ENCODE data around the gene TPD52L1. TPM values are rescaled to one million over a fixed set of nuclear protein-coding genes. Genes with fewer than 3 reads are reported as not detected.

TPD52L1 gene
- total RNA-seq, 4 donors from 2014 or later = 13.4 to 39.6 (median 21.2) TPM

DNA sequence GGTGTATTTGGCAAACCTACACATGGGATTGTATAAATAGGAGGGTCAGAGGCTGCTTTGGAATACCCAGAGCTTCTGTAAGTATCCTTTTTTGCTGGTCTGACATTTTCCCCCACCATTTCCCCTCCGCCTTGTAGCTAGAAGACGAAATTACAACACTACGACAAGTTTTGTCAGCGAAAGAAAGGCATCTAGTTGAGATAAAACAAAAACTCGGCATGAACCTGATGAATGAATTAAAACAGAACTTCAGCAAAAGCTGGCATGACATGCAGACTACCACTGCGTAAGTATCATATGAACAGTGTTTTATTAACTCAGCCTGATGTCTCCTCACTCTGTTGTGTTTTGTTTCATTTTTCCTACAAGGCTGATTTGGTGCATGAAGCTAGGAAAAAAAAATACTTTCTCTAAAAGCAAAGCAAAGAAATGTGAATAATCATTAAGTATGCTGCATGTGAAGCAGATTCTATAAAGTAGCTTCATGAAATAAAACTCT is 75.5 kb downstream of the TPD52L1 start:
- no peaks in the 10 kb centered on the region for H3K36me3 ChIP-seq
- no peaks in the 10 kb centered on the region for H3K27me3 ChIP-seq
- no peak for TF ChIP-seq POLR2A (IDR thresholded peaks at IDR 0.05)
- TF ChIP-seq, protein P1, sequence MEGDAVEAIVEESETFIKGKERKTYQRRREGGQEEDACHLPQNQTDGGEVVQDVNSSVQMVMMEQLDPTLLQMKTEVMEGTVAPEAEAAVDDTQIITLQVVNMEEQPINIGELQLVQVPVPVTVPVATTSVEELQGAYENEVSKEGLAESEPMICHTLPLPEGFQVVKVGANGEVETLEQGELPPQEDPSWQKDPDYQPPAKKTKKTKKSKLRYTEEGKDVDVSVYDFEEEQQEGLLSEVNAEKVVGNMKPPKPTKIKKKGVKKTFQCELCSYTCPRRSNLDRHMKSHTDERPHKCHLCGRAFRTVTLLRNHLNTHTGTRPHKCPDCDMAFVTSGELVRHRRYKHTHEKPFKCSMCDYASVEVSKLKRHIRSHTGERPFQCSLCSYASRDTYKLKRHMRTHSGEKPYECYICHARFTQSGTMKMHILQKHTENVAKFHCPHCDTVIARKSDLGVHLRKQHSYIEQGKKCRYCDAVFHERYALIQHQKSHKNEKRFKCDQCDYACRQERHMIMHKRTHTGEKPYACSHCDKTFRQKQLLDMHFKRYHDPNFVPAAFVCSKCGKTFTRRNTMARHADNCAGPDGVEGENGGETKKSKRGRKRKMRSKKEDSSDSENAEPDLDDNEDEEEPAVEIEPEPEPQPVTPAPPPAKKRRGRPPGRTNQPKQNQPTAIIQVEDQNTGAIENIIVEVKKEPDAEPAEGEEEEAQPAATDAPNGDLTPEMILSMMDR (IDR thresholded peaks at IDR 0.05) = no peak
- H3K4me3 ChIP-seq = no peak overlapping the region
- H3K4me1 ChIP-seq = no peaks in the 10 kb centered on the region
- H3K9me3 ChIP-seq = no peaks in the 10 kb centered on the region
- no peak overlapping the region for H3K27ac ChIP-seq
- DNase-seq = no peak

- H3K27ac ChIP-seq = no peak overlapping the region
These were observed 77.1 kb downstream of the TPD52L1 start for GRCh38 chr6:125230674-125231073.

GRCh38 chr6:125231133-125231532 is 77.6 kb downstream of the TPD52L1 start:
- H3K27ac ChIP-seq = no peak overlapping the region
- no peak overlapping the region for H3K4me3 ChIP-seq
- H3K4me1 ChIP-seq = no peaks in the 10 kb centered on the region
- H3K36me3 ChIP-seq = no peaks in the 10 kb centered on the region
- H3K9me3 ChIP-seq = no peaks in the 10 kb centered on the region
- DNase-seq = no peak
- H3K27me3 ChIP-seq = no peaks in the 10 kb centered on the region
- TF ChIP-seq, protein P1 (IDR thresholded peaks at IDR 0.05) = no peak
- TF ChIP-seq POLR2A (IDR thresholded peaks at IDR 0.05) = no peak

More at GRCh38 chr6:125230674-125231073, 77.1 kb downstream of the TPD52L1 start:
- H3K4me1 ChIP-seq = no peaks in the 10 kb centered on the region
- no peaks in the 10 kb centered on the region for H3K9me3 ChIP-seq
- DNase-seq = no peak
- TF ChIP-seq, protein P1 (IDR thresholded peaks at IDR 0.05) = no peak
- TF ChIP-seq POLR2A (IDR thresholded peaks at IDR 0.05) = no peak
- no peaks in the 10 kb centered on the region for H3K36me3 ChIP-seq
- no peaks in the 10 kb centered on the region for H3K27me3 ChIP-seq
- H3K4me3 ChIP-seq = no peak overlapping the region

- no peak overlapping the region for H3K4me3 ChIP-seq
- no peaks in the 10 kb centered on the region for H3K9me3 ChIP-seq
- no peaks in the 10 kb centered on the region for H3K36me3 ChIP-seq
- no peak for DNase-seq
- TF ChIP-seq, protein P1 (IDR thresholded peaks at IDR 0.05) = no peak
- TF ChIP-seq POLR2A (IDR thresholded peaks at IDR 0.05) = no peak
- H3K27ac ChIP-seq = no peak overlapping the region
- H3K4me1 ChIP-seq = no peaks in the 10 kb centered on the region
- H3K27me3 ChIP-seq = no peaks in the 10 kb centered on the region
These were observed 78.2 kb downstream of the TPD52L1 start for GRCh38 chr6:125231574-125232343.

DNA sequence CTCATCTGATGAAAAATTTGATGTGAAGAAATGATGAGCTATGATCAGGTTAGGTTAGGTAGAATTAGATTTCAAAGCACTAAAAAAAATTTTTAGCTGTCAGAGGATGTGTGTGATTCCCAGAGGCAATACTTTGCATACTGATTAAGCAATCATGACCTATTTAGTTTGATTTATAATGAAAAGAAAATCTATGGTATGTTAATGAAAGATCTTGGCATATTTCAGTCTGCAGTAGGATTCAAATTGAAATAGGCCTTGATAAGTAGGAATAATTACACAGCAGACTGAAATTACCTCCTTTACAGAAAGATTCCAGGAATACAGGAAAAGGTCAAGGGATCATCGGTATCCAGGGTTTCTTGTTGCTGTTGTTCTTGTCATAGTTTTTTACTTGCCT is 78.9 kb downstream of the TPD52L1 start:
- Histone ChIP-seq H3K36me3 (no peaks in the 10 kb centered on the region), H3K27ac (no peak overlapping the region), H3K27me3 (no peaks in the 10 kb centered on the region), H3K4me3 (no peak overlapping the region), H3K9me3 (no peaks in the 10 kb centered on the region), H3K4me1 (no peaks in the 10 kb centered on the region)
- TF ChIP-seq, protein P1 (IDR thresholded peaks at IDR 0.05) = no peak
- no peak for TF ChIP-seq POLR2A (IDR thresholded peaks at IDR 0.05)
- no peak for DNase-seq
